ENCODE data around the gene ETV1. TPM values are rescaled to one million over a fixed set of nuclear protein-coding genes. Genes with fewer than 3 reads are reported as not detected.

The ETV1 gene
- total RNA-seq, 1 experiment from 2014 or later, result 7.4 TPM

- CTCF ChIA-PET, result no interaction called here
- ATAC-seq (no peak), DNase-seq (ENCODE audit: low read depth, low spot score) (no peak)
- POLR2A ChIA-PET, result no interaction called here
- intact Hi-C loops (cut with micrococcal nuclease; ENCODE audit: unreplicated experiment) (no loop called here), in situ Hi-C loops (cut with HindIII; ENCODE audit: low pct_unique_long_range_greater_than_20kb, low sequenced_read_pairs) (no loop called here)
- H3K4me3 ChIP-seq (ENCODE audit: low read depth in 2 of 2, low read length in 2 of 2), result no peak overlapping the region
- H3K27ac ChIP-seq (ENCODE audit: low read length), result no peak overlapping the region
- H3K36me3 ChIP-seq (ENCODE audit: control insufficient read depth, insufficient read depth, low read length), result no peaks in the 10 kb centered on the region
- no peaks in the 10 kb centered on the region for H3K27me3 ChIP-seq (ENCODE audit: control insufficient read depth, insufficient read depth, low read length)
- H3K4me1 ChIP-seq (ENCODE audit: control insufficient read depth, insufficient read depth, low read length), result peaks cover 3% of the 10 kb centered on the region
- H3K9me3 ChIP-seq (ENCODE audit: control insufficient read depth, insufficient read depth, low read depth, low read length), result no peaks in the 10 kb centered on the region
- no TSS peak for BruUV-seq (replicated peaks)
- TF ChIP-seq, protein P1, sequence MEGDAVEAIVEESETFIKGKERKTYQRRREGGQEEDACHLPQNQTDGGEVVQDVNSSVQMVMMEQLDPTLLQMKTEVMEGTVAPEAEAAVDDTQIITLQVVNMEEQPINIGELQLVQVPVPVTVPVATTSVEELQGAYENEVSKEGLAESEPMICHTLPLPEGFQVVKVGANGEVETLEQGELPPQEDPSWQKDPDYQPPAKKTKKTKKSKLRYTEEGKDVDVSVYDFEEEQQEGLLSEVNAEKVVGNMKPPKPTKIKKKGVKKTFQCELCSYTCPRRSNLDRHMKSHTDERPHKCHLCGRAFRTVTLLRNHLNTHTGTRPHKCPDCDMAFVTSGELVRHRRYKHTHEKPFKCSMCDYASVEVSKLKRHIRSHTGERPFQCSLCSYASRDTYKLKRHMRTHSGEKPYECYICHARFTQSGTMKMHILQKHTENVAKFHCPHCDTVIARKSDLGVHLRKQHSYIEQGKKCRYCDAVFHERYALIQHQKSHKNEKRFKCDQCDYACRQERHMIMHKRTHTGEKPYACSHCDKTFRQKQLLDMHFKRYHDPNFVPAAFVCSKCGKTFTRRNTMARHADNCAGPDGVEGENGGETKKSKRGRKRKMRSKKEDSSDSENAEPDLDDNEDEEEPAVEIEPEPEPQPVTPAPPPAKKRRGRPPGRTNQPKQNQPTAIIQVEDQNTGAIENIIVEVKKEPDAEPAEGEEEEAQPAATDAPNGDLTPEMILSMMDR (IDR thresholded peaks at IDR 0.05), result no peak
- TF ChIP-seq SIN3A (IDR thresholded peaks at IDR 0.05; ENCODE audit: borderline replicate concordance, insufficient read depth, low read depth, low read length) (no peak), POLR2AphosphoS5 (IDR thresholded peaks at IDR 0.05; ENCODE audit: low read depth, low read length) (no peak), REST (IDR thresholded peaks at IDR 0.05; ENCODE audit: insufficient read depth in 1 of 2, low read depth in 2 of 2, low read length in 1 of 2) (no peak), TCF7L2 (IDR thresholded peaks at IDR 0.05; ENCODE audit: low read depth, low read length) (no peak)
These were observed 144.5 kb downstream of the ETV1 start for GRCh38 chr7:13844954-13845353.

DNA sequence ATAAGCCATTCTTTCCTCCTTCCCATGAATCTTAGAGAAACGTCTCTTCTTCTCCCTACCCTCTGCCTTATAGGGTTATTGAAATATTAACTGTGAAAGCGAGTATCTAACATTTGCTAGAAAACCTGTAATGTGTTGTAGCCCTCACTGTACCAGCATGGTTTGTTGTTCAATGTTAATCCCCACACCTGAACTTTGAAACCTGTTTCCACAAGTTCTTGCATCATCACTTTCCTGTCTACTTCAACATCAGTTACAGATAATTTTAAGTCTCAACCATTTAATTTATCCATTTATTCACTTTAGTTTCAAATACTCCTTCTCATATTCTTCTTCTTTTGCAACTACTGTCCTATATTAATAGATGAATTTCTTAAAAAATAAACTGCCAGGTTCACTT is 148.2 kb downstream of the ETV1 start:
- Histone ChIP-seq H3K36me3 (ENCODE audit: control insufficient read depth, insufficient read depth, low read length) (no peaks in the 10 kb centered on the region), H3K9me3 (ENCODE audit: control insufficient read depth, insufficient read depth, low read depth, low read length) (no peaks in the 10 kb centered on the region), H3K27ac (ENCODE audit: low read length) (no peak overlapping the region), H3K4me3 (ENCODE audit: low read depth in 2 of 2, low read length in 2 of 2) (no peak overlapping the region), H3K4me1 (ENCODE audit: control insufficient read depth, insufficient read depth, low read length) (no peaks in the 10 kb centered on the region), H3K27me3 (ENCODE audit: control insufficient read depth, insufficient read depth, low read length) (no peaks in the 10 kb centered on the region)
- ChIA-PET POLR2A (no interaction called here), CTCF (no interaction called here)
- TF ChIP-seq SIN3A (IDR thresholded peaks at IDR 0.05; ENCODE audit: borderline replicate concordance, insufficient read depth, low read depth, low read length) (no peak), TCF7L2 (IDR thresholded peaks at IDR 0.05; ENCODE audit: low read depth, low read length) (no peak), POLR2AphosphoS5 (IDR thresholded peaks at IDR 0.05; ENCODE audit: low read depth, low read length) (no peak), REST (IDR thresholded peaks at IDR 0.05; ENCODE audit: insufficient read depth in 1 of 2, low read depth in 2 of 2, low read length in 1 of 2) (no peak)
- TF ChIP-seq, protein P1 (IDR thresholded peaks at IDR 0.05), result no peak
- no TSS peak for BruUV-seq (replicated peaks)
- in situ Hi-C loops (cut with HindIII; ENCODE audit: low pct_unique_long_range_greater_than_20kb, low sequenced_read_pairs) (no loop called here), intact Hi-C loops (cut with micrococcal nuclease; ENCODE audit: unreplicated experiment) (no loop called here)
- ATAC-seq (no peak), DNase-seq (ENCODE audit: low read depth, low spot score) (no peak)

All from Panc1 (cell line).